NCI-H345 (cell line): ENCODE data around the gene TJP3.

Experiments used
- DNase-seq: peaks from one replicate; lab custom pipeline; 2025; lab: John Stamatoyannopoulos, UW

Gene TJP3

GRCh38 chr19:3768748-3769099, 60.5 kb downstream of the TJP3 start:
- DNase-seq = no peak

GRCh38 chr19:3769494-3769893, 61.3 kb downstream of the TJP3 start:
- DNase-seq = no peak

GRCh38 chr19:3770136-3770999, 62.2 kb downstream of the TJP3 start:
- no peak for DNase-seq

- DNase-seq = no peak
Observed at GRCh38 chr19:3771000-3771905, 63.1 kb downstream of the TJP3 start.

GRCh38 chr19:3771906-3772455, 63.8 kb downstream of the TJP3 start, which contains the start of gene RAX2:
Gene RAX2, minus strand, starts transcription at chr19:3772228. Its CDS starts 486 bp downstream, at chr19:3771742.
- no peak for DNase-seq

GRCh38 chr19:3773814-3774515, 65.8 kb downstream of the TJP3 start:
- no peak for DNase-seq

GRCh38 chr19:3774621-3775373, 66.6 kb downstream of the TJP3 start:
- DNase-seq = no peak

- DNase-seq = no peak
Observed at GRCh38 chr19:3775374-3775711, 67.2 kb downstream of the TJP3 start.

GRCh38 chr19:3775831-3776230, 67.6 kb downstream of the TJP3 start:
- DNase-seq = no peak

GRCh38 chr19:3776479-3777040, 68.4 kb downstream of the TJP3 start:
- DNase-seq = no peak

GRCh38 chr19:3778104-3778867, 70.1 kb downstream of the TJP3 start:
- DNase-seq = no peak

GRCh38 chr19:3778899-3779723, 70.9 kb downstream of the TJP3 start:
- no peak for DNase-seq

- no peak for DNase-seq
Observed at GRCh38 chr19:3780786-3781304, 72.7 kb downstream of the TJP3 start.

- no peak for DNase-seq
Observed at GRCh38 chr19:3781603-3782002, 73.4 kb downstream of the TJP3 start.

- no peak for DNase-seq
Observed at GRCh38 chr19:3782330-3782729, 74.1 kb downstream of the TJP3 start.

- no peak for DNase-seq
Observed at GRCh38 chr19:3782903-3783302, 74.7 kb downstream of the TJP3 start.

- peak; percentile 21 for DNase-seq
Observed at GRCh38 chr19:3783660-3784584, 75.7 kb downstream of the TJP3 start.
